Smooth muscle cell (in vitro differentiated cells): Measurements from ENCODE around the gene NEK10. TPM values are rescaled to one million over a fixed set of nuclear protein-coding genes. Genes with fewer than 3 reads are reported as not detected.

Experiments used
- DNase-seq: peaks from one replicate; lab custom pipeline; 2025; ENCODE audit not compliant: unreplicated experiment; lab: John Stamatoyannopoulos, UW
- H2AFZ ChIP-seq: fragments of 200-600 bp; sonication (generic); 2 replicates; pipeline ENCODE4 v1.6.0; 2016; ENCODE audit warnings: antibody characterized with exemption, low read depth, mild to moderate bottlenecking
- H3F3A ChIP-seq: fragments of 200-600 bp; sonication (generic); 2 replicates; pipeline ENCODE4 v1.6.0; 2017; ENCODE audit warnings: antibody characterized with exemption, low read depth
- H3K27ac ChIP-seq: fragments of 200-600 bp; sonication (generic); 2 replicates; pipeline ENCODE4 v1.5.1; 2016; ENCODE audit warnings: low read depth, mild to moderate bottlenecking
- H3K27me3 ChIP-seq: fragments of 200-600 bp; sonication (generic); 2 replicates; pipeline ENCODE4 v1.6.1; 2016; ENCODE audit warnings: low read depth, mild to moderate bottlenecking
- H3K36me3 ChIP-seq: fragments of 200-600 bp; sonication (generic); 2 replicates; pipeline ENCODE4 v1.5.1; 2016; ENCODE audit warnings: low read depth
- H3K4me1 ChIP-seq: fragments of 200-600 bp; sonication (generic); 2 replicates; pipeline ENCODE4 v1.5.1; 2016; ENCODE audit warnings: low read depth
- H3K4me2 ChIP-seq: fragments of 200-600 bp; sonication (generic); 2 replicates; pipeline ENCODE4 v1.6.0; 2016; ENCODE audit warnings: mild to moderate bottlenecking
- H3K4me3 ChIP-seq: fragments of 200-600 bp; sonication (generic); 2 replicates; pipeline ENCODE4 v1.5.1; 2016; ENCODE audit warnings: mild to moderate bottlenecking
- H3K79me2 ChIP-seq: fragments of 200-600 bp; sonication (generic); 2 replicates; pipeline ENCODE4 v1.6.0; 2016; ENCODE audit warnings: low read depth, mild to moderate bottlenecking
- H3K9ac ChIP-seq: fragments of 200-600 bp; sonication (generic); 2 replicates; pipeline ENCODE4 v1.6.0; 2016; ENCODE audit warnings: low read depth
- H3K9me3 ChIP-seq: fragments of 200-600 bp; sonication (generic); replicated peaks from 2 replicates; pipeline ENCODE4 v1.5.1; 2016; ENCODE audit warnings: low read depth
- H4K20me1 ChIP-seq: fragments of 200-600 bp; sonication (generic); 2 replicates; pipeline ENCODE4 v1.6.0; 2016; ENCODE audit warnings: low read depth
- WGBS: methylation state at CpG from one replicate; pipeline ENCODE4 v1.1.7; 2016; ENCODE audit warnings: low lambda C conversion rate; 5-methylcytosine and 5-hydroxymethylcytosine counted together
- polyA plus RNA-seq: library from polyadenylated mRNA; unstranded; fragments of >200 nt; fragmentation: Nextera tagmentation; extraction: Ambion mirVana; gene quantifications from 2 replicates; pipeline ENCODE4 v1.2.1, GENCODE V29; 2016
- total RNA-seq: library from RNA; depleted of rRNA; stranded (reverse); fragments of >200 nt; gene quantifications from 2 replicates; pipeline ENCODE4 v1.2.3, GENCODE V29; 2014
- TF ChIP-seq, protein P1 (sequence below): fragments of 200-600 bp; sonication (generic); IDR thresholded peaks from 2 replicates; pipeline ENCODE4 v1.5.1; 2017; ENCODE audit warnings: borderline replicate concordance, mild to moderate bottlenecking, antibody characterized with exemption; ENCODE audit not compliant: insufficient read depth, poor library complexity, severe bottlenecking

Gene NEK10
- total and polyA plus RNA-seq, 2 experiments from 2014 or later = 2.7 TPM; not detected in 1

DNA sequence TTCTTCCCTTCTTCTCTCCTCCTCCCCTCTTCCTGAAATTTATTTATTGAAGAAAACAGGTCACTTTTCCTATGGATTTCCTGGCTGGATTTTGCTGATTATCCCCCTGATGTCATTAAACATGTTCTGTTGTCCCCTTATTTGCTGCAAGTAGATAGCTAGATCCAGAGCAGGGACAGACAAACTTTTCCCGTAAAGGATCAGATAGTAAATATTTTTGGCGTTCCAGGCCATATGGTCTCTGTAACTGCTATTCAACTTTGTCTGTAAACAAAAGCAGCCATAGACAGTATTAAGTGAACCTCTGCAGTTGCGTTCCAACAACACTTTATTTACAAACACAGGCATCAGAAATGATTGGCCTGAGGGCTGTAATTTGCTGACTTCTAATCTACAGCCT, 241.3 kb downstream of the NEK10 start:
- H3K79me2 ChIP-seq = no peaks in the 10 kb centered on the region
- no peaks in the 10 kb centered on the region for H3K36me3 ChIP-seq
- peak overlapping the region; percentile 35 for H3K4me2 ChIP-seq
- no peaks in the 10 kb centered on the region for H3K4me1 ChIP-seq
- peak overlapping the region; percentile 7 for H3K9ac ChIP-seq
- WGBS = 24% methylated on average over 3 of the region's 3 CpGs
- no peaks in the 10 kb centered on the region for H3F3A ChIP-seq
- DNase-seq = no peak
- H3K4me3 ChIP-seq = no peak overlapping the region
- no peak overlapping the region for H3K27ac ChIP-seq
- H3K9me3 ChIP-seq = no peaks in the 10 kb centered on the region
- no peaks in the 10 kb centered on the region for H3K27me3 ChIP-seq
- no peaks in the 10 kb centered on the region for H4K20me1 ChIP-seq
- TF ChIP-seq, protein P1, sequence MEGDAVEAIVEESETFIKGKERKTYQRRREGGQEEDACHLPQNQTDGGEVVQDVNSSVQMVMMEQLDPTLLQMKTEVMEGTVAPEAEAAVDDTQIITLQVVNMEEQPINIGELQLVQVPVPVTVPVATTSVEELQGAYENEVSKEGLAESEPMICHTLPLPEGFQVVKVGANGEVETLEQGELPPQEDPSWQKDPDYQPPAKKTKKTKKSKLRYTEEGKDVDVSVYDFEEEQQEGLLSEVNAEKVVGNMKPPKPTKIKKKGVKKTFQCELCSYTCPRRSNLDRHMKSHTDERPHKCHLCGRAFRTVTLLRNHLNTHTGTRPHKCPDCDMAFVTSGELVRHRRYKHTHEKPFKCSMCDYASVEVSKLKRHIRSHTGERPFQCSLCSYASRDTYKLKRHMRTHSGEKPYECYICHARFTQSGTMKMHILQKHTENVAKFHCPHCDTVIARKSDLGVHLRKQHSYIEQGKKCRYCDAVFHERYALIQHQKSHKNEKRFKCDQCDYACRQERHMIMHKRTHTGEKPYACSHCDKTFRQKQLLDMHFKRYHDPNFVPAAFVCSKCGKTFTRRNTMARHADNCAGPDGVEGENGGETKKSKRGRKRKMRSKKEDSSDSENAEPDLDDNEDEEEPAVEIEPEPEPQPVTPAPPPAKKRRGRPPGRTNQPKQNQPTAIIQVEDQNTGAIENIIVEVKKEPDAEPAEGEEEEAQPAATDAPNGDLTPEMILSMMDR = no peak
- H2AFZ ChIP-seq = peak overlapping the region; percentile 66

DNA sequence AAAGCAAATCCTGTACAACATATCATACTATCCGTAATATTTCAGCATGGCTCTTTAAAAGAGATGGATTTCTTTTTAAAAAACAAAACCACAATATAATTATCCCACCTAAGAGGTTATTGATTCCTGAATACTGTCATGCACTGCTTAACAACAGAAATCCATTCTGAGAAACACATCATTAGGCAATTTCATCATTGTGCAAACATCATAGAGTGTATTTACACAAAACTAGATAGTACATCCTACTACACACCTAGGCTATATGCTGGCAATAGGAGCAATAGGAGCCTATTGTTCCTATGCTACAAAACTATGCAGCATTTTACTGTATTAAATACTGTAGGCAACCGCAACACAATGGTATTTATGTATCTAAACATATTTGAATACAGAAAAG, 242.0 kb downstream of the NEK10 start:
- Histone ChIP-seq H2AFZ (no peak overlapping the region), H4K20me1 (no peaks in the 10 kb centered on the region), H3K36me3 (no peaks in the 10 kb centered on the region), H3K79me2 (no peaks in the 10 kb centered on the region), H3K4me3 (no peak overlapping the region), H3K27ac (no peak overlapping the region), H3K9ac (no peak overlapping the region), H3F3A (no peaks in the 10 kb centered on the region), H3K27me3 (no peaks in the 10 kb centered on the region), H3K4me1 (no peaks in the 10 kb centered on the region), H3K9me3 (no peaks in the 10 kb centered on the region), H3K4me2 (no peak overlapping the region)
- DNase-seq = no peak
- TF ChIP-seq, protein P1 = no peak
- WGBS = 95% methylated on average over 2 of the region's 2 CpGs

GRCh38 chr3:27125821-27126501, 243.2 kb downstream of the NEK10 start:
- no peaks in the 10 kb centered on the region for H3K36me3 ChIP-seq
- H3K27me3 ChIP-seq = no peaks in the 10 kb centered on the region
- DNase-seq = no peak
- no peak overlapping the region for H3K4me3 ChIP-seq
- H3K4me1 ChIP-seq = no peaks in the 10 kb centered on the region
- WGBS = 89% methylated on average over 3 of the region's 3 CpGs
- no peaks in the 10 kb centered on the region for H3K9me3 ChIP-seq
- H4K20me1 ChIP-seq = no peaks in the 10 kb centered on the region
- no peak overlapping the region for H3K27ac ChIP-seq
- no peak overlapping the region for H3K9ac ChIP-seq
- H2AFZ ChIP-seq = no peak overlapping the region
- TF ChIP-seq, protein P1 = no peak
- H3K79me2 ChIP-seq = no peaks in the 10 kb centered on the region
- no peak overlapping the region for H3K4me2 ChIP-seq
- no peaks in the 10 kb centered on the region for H3F3A ChIP-seq

DNA sequence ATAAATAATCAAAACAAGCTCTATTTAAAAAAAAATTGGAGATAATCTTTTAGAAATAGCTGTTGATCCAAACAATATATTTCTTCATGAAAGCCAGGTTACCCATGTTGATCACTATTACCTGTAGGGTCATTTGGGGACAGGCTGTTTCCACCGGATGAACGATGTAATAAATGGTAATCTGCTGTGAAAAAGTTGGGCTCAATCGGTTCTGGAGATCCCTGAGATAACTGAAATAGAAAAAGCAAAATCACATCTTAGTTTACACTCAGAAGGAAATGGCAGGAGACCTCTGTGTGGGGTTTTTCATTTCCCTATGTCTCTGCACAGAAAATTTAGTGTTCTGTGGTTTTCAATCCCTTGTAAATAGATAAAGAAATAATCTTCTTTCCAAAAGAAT, 249.5 kb downstream of the NEK10 start:
- 68% methylated on average over 3 of the region's 3 CpGs for WGBS
- Histone ChIP-seq H3K4me1 (no peaks in the 10 kb centered on the region), H3K27me3 (no peaks in the 10 kb centered on the region), H2AFZ (no peak overlapping the region), H3K27ac (no peak overlapping the region), H3K79me2 (no peaks in the 10 kb centered on the region), H3F3A (no peaks in the 10 kb centered on the region), H3K4me3 (no peak overlapping the region), H3K9me3 (no peaks in the 10 kb centered on the region), H3K9ac (no peak overlapping the region), H3K4me2 (no peak overlapping the region), H3K36me3 (no peaks in the 10 kb centered on the region), H4K20me1 (no peaks in the 10 kb centered on the region)
- TF ChIP-seq, protein P1 = no peak
- DNase-seq = no peak
